Esophagus squamous epithelium (tissue), 4 donors: ENCODE measurements around the gene MMADHC.

Source experiments
- POLR2A ChIP-seq, 4 donors: fragments of 450-650 bp; IDR thresholded peaks; one replicate each; pipeline ENCODE4 v1.6.1; 2017; ENCODE audit warnings: antibody characterized with exemption in 4 of 4, mild to moderate bottlenecking in 4 of 4, moderate library complexity in 3 of 4
- TF ChIP-seq, protein P1 (sequence below), 6 experiments: fragments of 450-650 bp in 4 of 6; fragments of 200-600 bp in 2 of 6; sonication (generic) in 2 of 6; IDR thresholded peaks; one replicate each; pipeline ENCODE4 v1.5.1; 2016 to 2019; ENCODE audit warnings: antibody characterized with exemption in 6 of 6, mild to moderate bottlenecking in 4 of 6, moderate library complexity in 4 of 6

DNA sequence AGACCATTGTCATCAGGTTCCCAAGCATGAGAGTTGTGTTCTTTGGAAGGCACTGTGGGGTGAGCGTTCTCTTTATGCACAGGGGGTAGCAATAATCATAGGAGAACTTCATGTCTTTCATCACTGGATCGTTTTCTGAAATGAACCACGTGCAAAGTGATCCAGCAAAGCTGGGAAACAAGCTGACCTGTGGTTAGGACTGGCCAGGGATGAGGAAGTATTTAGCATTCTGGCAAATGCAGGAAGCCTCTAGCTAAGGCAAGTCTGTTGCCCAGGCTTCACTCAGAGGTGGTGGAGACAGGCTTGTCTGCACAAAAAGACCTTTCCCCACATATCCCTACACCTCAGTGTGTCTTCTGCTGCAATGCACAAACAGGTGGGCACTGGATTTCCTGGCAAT, 58.6 kb downstream of the MMADHC start:
- no peak for TF ChIP-seq POLR2A (IDR thresholded peaks at IDR 0.05)
- TF ChIP-seq, protein P1, sequence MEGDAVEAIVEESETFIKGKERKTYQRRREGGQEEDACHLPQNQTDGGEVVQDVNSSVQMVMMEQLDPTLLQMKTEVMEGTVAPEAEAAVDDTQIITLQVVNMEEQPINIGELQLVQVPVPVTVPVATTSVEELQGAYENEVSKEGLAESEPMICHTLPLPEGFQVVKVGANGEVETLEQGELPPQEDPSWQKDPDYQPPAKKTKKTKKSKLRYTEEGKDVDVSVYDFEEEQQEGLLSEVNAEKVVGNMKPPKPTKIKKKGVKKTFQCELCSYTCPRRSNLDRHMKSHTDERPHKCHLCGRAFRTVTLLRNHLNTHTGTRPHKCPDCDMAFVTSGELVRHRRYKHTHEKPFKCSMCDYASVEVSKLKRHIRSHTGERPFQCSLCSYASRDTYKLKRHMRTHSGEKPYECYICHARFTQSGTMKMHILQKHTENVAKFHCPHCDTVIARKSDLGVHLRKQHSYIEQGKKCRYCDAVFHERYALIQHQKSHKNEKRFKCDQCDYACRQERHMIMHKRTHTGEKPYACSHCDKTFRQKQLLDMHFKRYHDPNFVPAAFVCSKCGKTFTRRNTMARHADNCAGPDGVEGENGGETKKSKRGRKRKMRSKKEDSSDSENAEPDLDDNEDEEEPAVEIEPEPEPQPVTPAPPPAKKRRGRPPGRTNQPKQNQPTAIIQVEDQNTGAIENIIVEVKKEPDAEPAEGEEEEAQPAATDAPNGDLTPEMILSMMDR (IDR thresholded peaks at IDR 0.05) = no peak
